ENCODE measurements around the gene SOAT2.
"Not testable (repeated sequence)": the region's sequence is repeated elsewhere in the genome, so short reads cannot be mapped to it uniquely, and the experiment has no call there.

The SOAT2 gene

DNA sequence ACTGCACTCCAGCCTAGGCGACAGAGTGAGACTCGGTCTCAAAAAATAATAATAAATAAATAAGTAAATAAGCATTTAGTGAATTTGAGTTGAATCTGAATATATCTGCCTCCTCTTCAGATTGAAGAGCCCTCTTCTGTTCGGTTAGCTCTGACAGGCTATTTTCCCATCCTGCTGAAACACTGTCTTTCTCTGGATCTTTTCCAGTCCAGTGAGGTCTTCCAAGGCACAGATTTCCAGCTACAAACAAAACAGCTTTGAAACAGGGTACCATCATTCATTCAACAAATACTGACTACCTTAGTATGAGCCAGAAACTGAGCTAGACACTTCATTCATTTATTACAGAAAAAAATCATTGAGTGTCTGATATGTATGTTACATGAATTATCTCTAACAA lies 16.9 kb upstream of the SOAT2 start:
- DNase-seq = no peak

DNA sequence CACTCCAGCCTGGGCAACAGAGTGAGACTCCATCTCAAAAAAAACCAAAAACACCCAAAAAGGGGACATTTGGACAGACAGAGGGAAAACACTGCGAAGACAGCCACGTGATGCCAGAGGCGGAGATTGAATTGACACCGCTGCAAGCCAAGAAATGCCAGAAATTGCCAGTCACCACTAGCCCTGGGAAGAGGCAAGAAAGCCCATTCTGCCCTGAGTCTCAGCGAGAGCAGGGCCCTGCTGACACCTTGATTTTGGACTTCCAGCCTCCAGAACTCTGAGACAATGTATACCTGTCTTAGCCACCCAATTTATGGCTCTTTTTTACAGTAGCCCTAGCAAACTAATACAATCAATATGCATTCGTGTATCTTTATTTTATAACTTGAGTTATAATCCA lies 13.2 kb upstream of the SOAT2 start:
- no peak for DNase-seq

DNA sequence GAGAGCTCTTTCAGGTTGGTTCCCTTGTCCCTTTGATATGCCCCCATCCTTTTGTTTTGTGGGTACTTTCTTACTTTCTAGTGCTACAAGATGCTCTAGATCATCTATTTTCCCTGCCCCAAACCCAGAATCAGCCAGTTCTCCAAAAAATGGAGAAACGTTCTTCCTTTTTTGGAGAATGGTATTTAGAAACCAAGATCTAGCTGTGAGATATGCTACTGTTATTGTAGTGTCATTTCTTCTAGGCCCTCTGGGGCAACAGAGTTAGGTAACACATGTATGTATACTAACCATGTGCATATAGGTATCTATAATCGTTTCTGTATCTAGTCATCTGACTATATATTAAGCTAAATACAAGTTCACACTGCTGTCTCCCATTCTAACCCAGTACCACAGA lies 12.7 kb upstream of the SOAT2 start:
- DNase-seq = no peak

DNA sequence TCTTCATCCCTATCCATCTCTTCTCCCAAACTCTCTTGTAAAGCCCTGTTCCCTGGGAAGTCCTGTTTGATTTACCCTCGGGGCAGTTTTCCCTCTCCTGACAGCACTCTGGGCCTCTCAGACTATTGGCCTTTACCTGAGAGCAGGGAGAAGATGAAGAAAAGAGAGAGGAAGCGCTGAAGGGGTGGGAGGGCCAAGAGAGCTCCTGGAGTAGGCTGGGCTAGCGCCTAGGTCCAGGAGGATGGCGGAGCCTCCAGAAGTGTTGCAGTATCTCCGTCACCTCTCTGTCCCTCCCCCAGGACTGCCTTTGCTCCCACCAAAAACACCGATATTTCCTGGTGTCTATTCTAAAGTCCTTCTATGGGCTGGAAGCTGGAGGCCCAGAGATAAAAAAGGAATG lies 11.5 kb upstream of the SOAT2 start:
- DNase-seq = no peak

DNA sequence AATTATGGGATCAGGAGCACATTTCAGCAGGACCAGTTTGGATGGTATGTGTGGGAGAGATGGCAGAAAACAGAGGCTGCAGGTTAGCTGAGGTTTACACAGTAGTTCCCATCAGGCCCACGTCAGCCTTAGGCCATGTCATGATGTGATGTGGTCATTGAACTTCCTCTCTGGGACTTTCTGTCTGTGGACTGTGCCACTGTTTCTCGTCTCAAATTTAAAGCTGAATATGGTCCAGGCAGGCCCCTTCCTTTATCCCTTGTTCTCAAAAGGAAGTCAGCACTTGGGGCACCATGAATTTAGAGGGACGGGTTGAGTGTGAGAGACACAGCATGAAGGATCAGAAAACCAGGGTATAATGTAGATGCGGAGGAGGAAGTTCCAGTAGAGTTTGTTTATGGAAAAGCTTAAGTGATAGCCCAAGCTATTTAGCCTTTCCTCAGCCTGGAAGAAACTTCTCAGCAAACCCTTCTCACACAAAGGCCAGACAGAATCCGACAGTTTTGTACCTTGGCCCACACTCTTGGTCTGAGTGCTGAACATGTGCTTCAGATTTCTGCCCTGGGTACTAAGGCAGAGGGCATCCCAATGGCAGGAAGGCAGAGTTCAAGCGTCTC lies 9.4 kb upstream of the SOAT2 start:
- no peak for DNase-seq

DNA sequence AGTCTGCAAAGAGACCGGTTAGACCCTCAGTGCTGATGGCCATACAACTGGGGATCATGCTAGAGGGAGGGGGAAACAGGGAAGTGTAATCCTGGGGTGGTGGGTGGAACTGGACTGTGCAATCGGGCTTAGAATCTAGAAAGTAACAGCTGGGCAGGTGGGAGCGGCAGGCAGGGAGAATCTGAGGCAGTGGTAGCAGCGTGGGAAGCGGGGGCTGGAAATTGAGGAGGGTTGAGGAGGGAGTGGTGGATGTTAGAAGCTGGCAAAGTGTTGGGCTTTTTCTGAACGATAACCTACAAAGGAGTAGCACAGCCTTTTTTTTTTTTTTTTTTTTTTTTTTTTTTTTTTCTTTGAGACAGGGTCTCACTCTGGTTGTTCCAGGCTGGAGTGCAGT lies 8.9 kb upstream of the SOAT2 start:
- no peak for DNase-seq

DNA sequence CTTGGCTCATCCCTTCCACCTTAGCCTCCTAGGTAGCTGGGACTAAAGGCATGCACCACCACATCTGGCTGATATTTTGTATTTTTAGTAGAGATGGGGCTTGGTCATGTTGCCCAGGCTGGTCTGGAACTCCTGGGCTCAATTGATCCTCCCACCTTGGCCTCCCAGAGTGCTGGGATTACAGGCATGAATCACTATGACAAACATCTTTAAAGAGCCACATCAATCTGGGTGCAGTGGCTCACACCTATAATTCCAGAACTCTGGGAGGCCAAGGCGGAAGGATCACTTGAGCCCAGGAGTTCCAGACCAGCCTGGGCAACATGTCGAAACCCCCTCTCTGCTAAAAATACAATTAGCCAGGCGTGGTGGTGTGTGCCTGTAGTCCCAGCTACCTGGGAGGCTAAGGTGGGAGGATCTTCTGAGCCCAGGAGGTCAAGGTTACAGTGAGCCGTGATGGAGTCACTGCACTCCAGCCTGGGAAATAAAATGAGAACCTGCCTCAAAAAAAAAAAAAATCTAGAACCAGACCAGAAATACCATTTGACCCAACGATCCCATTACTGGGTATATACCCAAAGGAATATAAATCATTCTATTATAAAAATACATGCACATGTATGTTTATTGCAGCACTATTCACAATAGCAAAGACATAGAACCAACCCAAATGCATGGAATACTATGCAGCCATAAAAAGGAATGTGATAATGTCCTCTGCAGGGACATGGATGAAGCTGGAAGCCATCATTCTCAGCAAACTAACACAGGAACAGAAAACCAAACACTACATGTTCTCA lies 8.3 kb upstream of the SOAT2 start:
- not testable (repeated sequence) for DNase-seq

DNA sequence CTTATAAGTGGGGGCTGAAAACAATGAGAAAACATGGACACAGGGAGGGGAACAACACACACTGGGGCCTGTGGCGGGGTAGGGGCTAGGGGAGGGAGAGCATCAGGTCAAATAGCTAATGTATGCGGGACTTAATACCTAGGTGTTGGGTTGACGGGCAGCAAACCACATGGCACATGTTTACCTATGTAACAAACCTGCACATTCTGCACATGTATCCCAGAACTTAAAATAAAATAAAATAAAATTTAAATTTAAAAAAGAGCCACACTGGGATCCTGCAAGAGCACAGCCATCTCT lies 7.7 kb upstream of the SOAT2 start:
- DNase-seq = not testable (repeated sequence)

DNA sequence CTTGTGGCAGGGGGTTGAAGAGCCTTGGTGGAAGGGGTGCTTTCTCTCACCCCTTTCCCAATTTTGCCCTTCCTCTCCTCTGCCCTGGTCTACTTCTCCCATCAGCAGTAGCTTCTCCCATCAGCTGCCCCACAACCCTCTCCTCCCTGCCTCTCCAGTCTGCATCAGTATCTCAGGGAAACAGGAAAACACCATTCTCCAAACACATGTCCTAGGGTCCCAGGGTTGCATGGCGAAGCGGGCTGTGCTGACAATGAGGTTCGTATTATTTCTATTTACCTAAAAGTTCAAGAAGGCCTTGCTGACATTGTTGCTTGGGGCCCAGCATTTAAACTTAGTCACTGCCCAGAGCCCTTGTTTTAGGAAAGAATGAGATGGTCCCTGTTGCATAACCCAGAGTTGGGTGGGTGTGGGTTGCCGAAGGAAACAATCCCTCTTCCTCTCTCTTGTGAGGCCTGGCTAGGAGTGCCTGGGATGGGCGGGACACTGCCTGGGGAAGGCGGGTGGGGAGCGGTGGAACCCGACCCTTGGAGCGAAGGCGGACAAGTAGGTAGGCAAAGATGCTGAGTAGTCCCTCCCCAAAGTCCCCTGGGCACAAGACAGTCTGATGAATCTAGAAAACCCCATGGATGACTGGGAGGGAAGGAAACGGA lies 7.1 kb upstream of the SOAT2 start:
- DNase-seq = no peak

DNA sequence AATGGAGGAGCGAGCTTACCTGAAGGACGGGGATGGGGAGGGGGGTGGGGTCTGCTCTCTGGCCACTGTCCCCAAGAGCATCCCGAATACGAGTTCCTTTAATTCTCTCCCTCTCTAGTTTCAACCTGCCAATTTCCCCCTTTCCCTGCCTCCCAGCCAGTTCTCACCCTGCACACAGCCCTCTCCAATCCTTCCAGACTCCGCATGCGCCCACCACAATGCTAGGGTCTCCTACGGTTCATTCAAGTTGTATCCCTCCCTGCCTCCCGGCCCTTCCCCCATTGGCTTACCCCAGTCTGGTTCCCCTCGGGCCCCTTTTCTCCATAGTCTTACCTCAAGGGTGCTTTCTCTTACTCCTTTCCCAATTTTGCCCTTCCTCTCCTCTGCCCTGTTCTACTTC lies 6.5 kb upstream of the SOAT2 start:
- DNase-seq = no peak

DNA sequence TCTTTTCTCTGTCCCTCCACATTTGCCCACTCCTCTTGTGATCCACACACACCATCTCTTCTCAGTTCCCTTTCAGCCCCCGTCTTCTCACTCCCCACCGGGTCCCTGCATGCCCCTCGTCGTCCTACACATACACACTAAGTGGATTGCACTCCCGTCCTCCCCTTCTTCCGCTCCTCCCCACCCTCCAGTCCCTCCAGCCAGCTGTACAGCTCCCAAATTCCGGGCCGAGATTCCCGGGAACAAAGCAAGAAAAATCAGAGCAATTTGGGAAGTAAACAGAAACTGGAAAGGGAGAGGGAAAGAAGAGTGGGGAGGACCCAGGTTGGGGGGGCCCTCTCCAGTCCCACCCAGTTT lies 6.1 kb upstream of the SOAT2 start:
- DNase-seq = no peak

DNA sequence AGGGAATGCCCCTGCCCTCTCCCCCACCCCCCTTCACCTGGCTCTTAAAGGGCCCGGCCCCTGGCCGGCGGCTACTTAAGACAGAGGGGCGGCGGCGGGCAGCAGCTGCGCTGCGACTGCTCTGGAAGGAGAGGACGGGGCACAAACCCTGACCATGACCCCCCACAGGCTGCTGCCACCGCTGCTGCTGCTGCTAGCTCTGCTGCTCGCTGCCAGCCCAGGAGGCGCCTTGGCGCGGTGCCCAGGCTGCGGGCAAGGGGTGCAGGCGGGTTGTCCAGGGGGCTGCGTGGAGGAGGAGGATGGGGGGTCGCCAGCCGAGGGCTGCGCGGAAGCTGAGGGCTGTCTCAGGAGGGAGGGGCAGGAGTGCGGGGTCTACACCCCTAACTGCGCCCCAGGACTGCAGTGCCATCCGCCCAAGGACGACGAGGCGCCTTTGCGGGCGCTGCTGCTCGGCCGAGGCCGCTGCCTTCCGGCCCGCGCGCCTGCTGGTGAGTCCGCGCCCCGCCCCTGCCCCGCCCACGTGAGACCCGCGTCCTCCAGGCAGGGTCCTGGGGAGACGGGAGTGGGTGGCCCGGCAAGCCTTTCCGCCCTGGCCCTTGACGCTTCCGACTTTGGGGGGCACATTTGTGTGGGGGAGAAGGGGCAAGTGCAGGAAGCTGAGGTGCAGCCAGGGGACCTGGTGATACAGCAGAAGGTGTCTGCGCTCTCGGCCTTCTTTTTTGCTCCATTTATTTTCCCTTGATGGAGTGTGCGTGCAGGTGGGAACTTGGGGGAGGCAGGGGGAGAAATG lies 5.5 kb upstream of the SOAT2 start, which contains the start of gene IGFBP6:
TSS of gene IGFBP6 (plus strand) at position 104 of the 790 bp plus-strand sequence. CDS start at position 155, 51 bp downstream.
- peak; percentile 37 for DNase-seq

DNA sequence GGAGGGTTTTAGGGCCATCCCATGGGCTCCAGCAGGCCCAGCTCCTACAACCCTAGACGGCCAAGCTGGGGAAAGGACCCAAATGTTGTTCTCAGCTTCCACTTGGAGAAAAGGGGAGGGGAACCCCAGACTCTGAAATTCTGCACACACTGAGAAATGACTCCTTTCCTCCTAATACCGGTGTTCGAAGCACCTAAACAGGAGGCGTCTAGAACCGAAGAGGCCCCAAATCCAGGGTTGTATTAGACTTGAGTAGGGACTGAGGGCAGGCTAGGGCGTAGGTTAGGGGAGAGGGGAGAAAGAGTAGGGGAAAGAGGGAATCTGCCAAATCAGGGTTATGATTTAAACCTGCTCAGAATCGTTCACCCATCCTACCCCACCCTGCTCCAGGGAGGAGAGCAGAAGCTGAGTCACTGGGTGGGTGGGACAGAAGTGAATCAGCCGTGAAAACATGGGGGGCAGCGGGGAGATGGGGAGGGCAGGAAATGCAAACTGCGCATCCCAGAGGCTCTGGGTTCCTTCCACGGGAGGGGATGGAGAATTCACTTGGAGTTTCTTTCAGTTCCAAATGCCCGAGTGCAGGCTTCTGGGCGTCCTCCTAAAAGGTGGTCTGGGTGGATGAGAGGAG lies 4.8 kb upstream of the SOAT2 start:
- DNase-seq = no peak

DNA sequence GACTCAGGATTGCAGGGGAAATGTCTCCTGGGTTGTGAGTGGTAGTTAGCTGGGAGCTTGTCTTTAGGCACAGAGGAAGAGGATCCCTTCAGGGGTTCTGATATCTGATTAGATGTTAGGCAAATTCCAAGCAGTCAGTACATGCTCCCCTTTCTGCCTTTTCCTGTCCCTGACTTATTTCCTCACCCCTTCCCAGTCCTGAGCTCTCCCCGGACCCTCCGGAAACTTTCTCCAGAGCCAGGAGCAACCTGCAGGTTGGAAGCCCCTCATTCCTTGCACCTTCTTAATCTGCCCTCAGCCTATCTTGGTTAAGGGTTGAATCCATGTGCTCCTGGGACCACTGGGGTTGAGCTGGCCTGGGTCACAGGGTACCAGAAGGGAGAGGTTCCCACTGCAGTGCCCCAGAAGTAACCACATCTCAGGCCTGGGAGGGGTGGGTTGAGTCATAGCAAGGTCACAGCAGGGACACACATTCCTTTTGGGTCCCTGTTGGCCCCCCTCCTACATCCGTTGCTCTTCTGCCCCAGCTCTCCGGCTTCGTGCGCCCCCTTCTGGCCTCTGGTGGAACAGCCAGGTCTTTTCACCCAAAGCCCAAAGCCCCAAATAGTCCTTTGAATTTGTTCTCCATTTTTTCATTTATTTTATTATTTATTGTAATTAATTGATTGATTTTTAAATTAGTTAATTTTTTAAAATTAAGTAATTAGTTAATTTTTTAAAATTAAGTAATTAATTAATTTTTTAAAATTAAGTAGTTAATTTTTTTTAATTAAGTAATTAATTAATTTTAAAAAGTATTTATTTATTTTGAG lies 4.0 kb upstream of the SOAT2 start:
- DNase-seq = peak; percentile 8

DNA sequence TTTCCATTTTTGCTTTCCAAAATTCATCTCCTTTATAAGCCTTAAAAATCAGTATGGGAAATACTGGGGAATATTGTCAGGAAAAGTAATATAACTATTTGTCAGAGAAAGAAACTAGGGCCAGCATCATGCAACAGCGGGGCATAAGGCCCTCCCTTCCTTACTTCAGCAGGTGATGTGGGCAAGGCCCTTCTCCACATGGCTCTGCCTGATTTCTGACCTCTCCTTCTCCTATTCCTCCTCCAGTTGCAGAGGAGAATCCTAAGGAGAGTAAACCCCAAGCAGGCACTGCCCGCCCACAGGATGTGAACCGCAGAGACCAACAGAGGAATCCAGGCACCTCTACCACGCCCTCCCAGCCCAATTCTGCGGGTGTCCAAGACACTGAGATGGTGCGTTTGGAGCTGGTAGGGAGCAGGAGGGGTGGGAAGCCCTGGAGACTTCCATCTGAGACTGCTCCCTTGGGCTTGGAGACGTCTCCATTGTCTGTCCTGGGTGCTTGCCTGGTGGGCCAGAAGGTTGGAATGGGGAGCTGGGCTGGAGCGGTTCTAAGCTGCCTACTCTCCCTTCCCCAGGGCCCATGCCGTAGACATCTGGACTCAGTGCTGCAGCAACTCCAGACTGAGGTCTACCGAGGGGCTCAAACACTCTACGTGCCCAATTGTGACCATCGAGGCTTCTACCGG lies 2.7 kb upstream of the SOAT2 start:
- no peak for DNase-seq

DNA sequence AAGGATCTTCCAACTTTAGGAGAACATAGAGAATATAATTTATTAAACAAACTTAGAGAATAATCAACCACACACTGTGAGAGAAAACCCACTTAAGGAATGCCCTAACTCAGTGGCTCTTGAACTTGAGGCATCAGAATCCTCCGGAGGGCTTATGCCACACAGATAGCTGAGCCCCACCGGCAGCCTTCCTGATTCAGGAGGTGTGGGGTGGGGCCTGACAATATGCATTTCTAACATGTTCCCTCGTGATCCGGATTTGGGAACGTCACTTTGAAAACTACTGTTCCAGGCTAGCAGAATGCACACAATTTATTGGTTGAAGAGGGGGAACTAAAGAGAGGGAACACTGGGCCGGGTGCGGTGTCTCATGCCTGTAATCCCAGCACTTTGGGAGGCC lies 2.0 kb upstream of the SOAT2 start:
- no peak for DNase-seq

DNA sequence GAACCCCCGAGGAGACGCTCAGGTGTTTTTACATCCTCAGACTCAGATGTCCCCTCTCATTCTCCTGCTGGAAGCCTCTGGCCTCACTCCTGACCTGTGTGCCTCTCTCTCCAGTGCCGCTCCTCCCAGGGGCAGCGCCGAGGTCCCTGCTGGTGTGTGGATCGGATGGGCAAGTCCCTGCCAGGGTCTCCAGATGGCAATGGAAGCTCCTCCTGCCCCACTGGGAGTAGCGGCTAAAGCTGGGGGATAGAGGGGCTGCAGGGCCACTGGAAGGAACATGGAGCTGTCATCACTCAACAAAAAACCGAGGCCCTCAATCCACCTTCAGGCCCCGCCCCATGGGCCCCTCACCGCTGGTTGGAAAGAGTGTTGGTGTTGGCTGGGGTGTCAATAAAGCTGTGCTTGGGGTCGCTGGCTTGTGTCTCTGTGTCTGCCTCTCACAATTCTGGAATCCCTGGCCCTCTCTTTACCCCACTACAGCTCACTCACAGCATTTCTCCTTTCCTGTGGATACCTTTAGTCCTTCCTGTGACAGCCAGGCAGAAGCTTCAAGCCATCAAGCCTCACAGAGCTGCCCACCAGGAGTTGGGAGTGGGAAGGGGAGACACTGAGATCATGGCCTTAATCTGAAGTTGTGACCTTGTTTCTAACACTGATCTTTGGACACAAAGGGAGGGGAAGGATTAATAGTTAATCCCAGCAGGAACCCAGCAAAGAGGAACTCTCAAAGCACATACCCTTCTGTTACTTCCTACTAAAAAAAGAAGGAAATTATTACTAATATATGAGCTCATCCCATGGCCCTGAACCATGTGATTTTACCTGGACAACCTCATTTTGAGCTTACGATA lies 1.1 kb upstream of the SOAT2 start:
- DNase-seq = no peak

DNA sequence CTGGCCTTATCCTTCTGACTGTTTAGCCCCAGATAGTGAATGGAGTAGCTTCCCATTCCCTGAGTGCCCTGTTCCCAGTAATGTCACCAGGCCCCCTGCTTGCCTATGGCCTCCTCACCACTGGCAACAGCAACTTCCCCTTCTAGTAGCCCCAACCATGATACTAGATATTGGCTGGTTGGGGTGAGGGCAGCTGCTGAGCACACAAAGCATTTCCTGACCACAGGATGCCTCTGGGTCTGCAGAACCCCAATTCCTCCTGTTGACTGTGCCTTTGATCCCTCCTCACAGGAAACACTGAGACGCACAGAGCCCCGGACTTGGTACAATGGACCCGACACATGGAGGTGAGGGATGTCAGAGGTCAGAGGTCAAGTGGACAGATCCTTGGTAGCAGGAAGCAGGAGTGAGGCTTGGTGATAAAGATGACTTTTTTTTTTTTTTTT lies 597 bp downstream of the SOAT2 start:
- no peak for DNase-seq

DNA sequence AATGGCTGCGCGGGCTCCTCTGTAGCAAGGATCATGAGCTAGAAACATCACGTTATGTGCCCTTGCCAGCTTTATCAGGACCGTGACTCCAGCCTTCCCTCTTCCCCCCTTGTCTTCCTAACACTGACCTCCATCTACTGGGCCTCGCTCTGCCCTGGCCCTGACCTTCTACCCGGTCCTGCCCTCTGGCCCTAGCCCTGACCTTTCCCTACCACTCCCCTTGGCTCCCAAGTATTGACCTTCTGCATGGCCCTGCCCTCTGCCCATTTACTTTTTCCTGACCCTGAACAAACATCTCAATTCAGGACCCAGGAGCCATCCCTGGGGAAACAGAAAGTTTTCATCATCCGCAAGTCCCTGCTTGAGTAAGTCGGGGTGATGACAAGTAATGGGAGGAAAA lies 2.0 kb downstream of the SOAT2 start:
- DNase-seq = no peak

DNA sequence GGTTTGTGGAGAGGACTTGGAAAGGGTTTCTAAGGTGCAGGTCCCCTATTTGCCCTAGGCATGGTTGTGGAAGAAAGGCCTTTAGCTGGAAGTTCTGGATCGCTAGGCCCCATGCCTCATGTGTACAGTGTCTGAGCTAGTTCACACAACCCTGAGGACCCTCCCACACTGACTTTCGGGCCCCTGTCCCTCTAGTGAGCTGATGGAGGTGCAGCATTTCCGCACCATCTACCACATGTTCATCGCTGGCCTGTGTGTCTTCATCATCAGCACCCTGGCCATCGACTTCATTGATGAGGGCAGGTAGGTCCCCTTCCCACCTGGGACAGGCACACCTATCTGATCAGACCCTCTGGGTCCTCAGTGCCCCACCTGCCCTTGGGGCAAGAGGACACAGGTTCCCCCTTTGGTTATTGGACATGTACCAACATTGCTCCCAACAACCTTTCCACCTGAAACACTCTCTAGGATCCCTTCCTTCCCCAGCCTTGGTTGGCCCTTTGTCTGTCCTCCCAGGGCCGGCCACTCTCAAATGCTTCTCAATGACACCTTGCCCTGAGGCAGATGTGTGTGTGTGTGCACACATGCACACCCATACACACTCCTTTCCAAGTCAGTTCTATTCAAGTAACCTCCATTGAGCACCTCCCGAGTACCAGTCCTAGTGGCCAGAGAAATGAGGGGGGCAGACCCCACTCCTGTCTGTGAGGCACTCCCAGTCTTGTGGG lies 2.6 kb downstream of the SOAT2 start:
- no peak for DNase-seq

Measured in DMS79 (cell line).